ENCODE results near the gene TIPARP. TPM values are rescaled to one million over a fixed set of nuclear protein-coding genes. Genes with fewer than 3 reads are reported as not detected.

The TIPARP gene
- total RNA-seq, 3 donors from 2014 or later: 28.5 to 103 (median 45.1) TPM

GRCh38 chr3:156676768-156677479 is 2.5 kb downstream of the TIPARP start:
- DNase-seq (ENCODE audit: low spot score in 2 of 2): no peak
- no peak for TF ChIP-seq POLR2AphosphoS5 (IDR thresholded peaks at IDR 0.05)
- no peak for TF ChIP-seq CTCF (IDR thresholded peaks at IDR 0.05)
- no peak for TF ChIP-seq POLR2A (IDR thresholded peaks at IDR 0.05)
- H3K4me3 ChIP-seq: peak overlapping the region; percentile 90 to 97 (median 93)
- no peaks in the 10 kb centered on the region for H3K9me3 ChIP-seq
- intact Hi-C loops (cut with DNase I; ENCODE audit: low total_unique reads): loop anchor here (10.0 kb wide), 1 partner anchor 408 kb away; no protein-coding TSS in a partner anchor
- peak overlapping the region in 1 of 2 donors; percentile 97 for H3K27ac ChIP-seq
- H3K36me3 ChIP-seq: no peaks in the 10 kb centered on the region
- no peaks in the 10 kb centered on the region for H3K4me1 ChIP-seq
- H3K27me3 ChIP-seq: no peaks in the 10 kb centered on the region

- DNase-seq (ENCODE audit: low spot score in 2 of 2): no peak
- no peaks in the 10 kb centered on the region for H3K36me3 ChIP-seq
- intact Hi-C loops (cut with DNase I; ENCODE audit: low total_unique reads): loop anchor here (10.0 kb wide), 1 partner anchor 407 kb away; no protein-coding TSS in a partner anchor
- H3K27me3 ChIP-seq: no peaks in the 10 kb centered on the region
- H3K4me3 ChIP-seq: peak overlapping the region; percentile 90 to 97 (median 93)
- H3K4me1 ChIP-seq: no peaks in the 10 kb centered on the region
- peak overlapping the region in 1 of 2 donors; percentile 27 for H3K27ac ChIP-seq
- no peaks in the 10 kb centered on the region for H3K9me3 ChIP-seq
- no peak for TF ChIP-seq CTCF (IDR thresholded peaks at IDR 0.05)
- TF ChIP-seq POLR2A (IDR thresholded peaks at IDR 0.05): no peak
- TF ChIP-seq POLR2AphosphoS5 (IDR thresholded peaks at IDR 0.05): no peak
These were observed 3.1 kb downstream of the TIPARP start for GRCh38 chr3:156677536-156677935.

GRCh38 chr3:156678197-156678596 is 3.8 kb downstream of the TIPARP start:
- Histone ChIP-seq H3K4me3 (peak overlapping the region in 2 of 3 donors; percentile 93 to 97), H3K27ac (no peak overlapping the region)
- intact Hi-C loops (cut with DNase I; ENCODE audit: low total_unique reads): loop anchor here (10.0 kb wide), 1 partner anchor 407 kb away; no protein-coding TSS in a partner anchor

GRCh38 chr3:156680243-156680914 is 6.0 kb downstream of the TIPARP start:
- H3K4me3 ChIP-seq: peak overlapping the region in 2 of 3 donors; percentile 2 to 12
- TF ChIP-seq POLR2AphosphoS5 (IDR thresholded peaks at IDR 0.05) (no peak), POLR2A (IDR thresholded peaks at IDR 0.05) (no peak), CTCF (IDR thresholded peaks at IDR 0.05) (no peak)
- no peaks in the 10 kb centered on the region for H3K9me3 ChIP-seq
- no peaks in the 10 kb centered on the region for H3K27me3 ChIP-seq
- no peak for DNase-seq (ENCODE audit: low spot score in 2 of 2)
- peak overlapping the region; percentile 80 to 87 for H3K27ac ChIP-seq
- peaks cover 0 to 3% of the 10 kb centered on the region in 2 donors for H3K4me1 ChIP-seq
- intact Hi-C loops (cut with DNase I; ENCODE audit: low total_unique reads): no loop called here
- no peaks in the 10 kb centered on the region for H3K36me3 ChIP-seq

More at GRCh38 chr3:156678197-156678596, 3.8 kb downstream of the TIPARP start:
- Histone ChIP-seq H3K27me3 (no peaks in the 10 kb centered on the region), H3K9me3 (no peaks in the 10 kb centered on the region), H3K36me3 (no peaks in the 10 kb centered on the region), H3K4me1 (no peaks in the 10 kb centered on the region)
- no peak for DNase-seq (ENCODE audit: low spot score in 2 of 2)
- no peak for TF ChIP-seq POLR2A (IDR thresholded peaks at IDR 0.05)
- no peak for TF ChIP-seq CTCF (IDR thresholded peaks at IDR 0.05)
- TF ChIP-seq POLR2AphosphoS5 (IDR thresholded peaks at IDR 0.05): no peak

GRCh38 chr3:156681002-156681401 is 6.6 kb downstream of the TIPARP start:
- no peaks in the 10 kb centered on the region for H3K9me3 ChIP-seq
- peak overlapping the region; percentile 80 to 87 for H3K27ac ChIP-seq
- intact Hi-C loops (cut with DNase I; ENCODE audit: low total_unique reads): no loop called here
- H3K4me3 ChIP-seq: peak overlapping the region in 1 of 3 donors; percentile 2
- peak in 1 of 3 donors; percentile 49 for TF ChIP-seq POLR2AphosphoS5 (IDR thresholded peaks at IDR 0.05)
- TF ChIP-seq CTCF (IDR thresholded peaks at IDR 0.05): no peak
- no peak for TF ChIP-seq POLR2A (IDR thresholded peaks at IDR 0.05)
- no peaks in the 10 kb centered on the region for H3K36me3 ChIP-seq
- peaks cover 0 to 8% of the 10 kb centered on the region in 2 donors for H3K4me1 ChIP-seq
- H3K27me3 ChIP-seq: no peaks in the 10 kb centered on the region
- DNase-seq (ENCODE audit: low spot score in 2 of 2): peak; percentile 53 to 69
